Measurements from ENCODE around the gene CZIB.
"Not testable (repeated sequence)": the region's sequence is repeated elsewhere in the genome, so short reads cannot be mapped to it uniquely, and the experiment has no call there.

CZIB gene

DNA sequence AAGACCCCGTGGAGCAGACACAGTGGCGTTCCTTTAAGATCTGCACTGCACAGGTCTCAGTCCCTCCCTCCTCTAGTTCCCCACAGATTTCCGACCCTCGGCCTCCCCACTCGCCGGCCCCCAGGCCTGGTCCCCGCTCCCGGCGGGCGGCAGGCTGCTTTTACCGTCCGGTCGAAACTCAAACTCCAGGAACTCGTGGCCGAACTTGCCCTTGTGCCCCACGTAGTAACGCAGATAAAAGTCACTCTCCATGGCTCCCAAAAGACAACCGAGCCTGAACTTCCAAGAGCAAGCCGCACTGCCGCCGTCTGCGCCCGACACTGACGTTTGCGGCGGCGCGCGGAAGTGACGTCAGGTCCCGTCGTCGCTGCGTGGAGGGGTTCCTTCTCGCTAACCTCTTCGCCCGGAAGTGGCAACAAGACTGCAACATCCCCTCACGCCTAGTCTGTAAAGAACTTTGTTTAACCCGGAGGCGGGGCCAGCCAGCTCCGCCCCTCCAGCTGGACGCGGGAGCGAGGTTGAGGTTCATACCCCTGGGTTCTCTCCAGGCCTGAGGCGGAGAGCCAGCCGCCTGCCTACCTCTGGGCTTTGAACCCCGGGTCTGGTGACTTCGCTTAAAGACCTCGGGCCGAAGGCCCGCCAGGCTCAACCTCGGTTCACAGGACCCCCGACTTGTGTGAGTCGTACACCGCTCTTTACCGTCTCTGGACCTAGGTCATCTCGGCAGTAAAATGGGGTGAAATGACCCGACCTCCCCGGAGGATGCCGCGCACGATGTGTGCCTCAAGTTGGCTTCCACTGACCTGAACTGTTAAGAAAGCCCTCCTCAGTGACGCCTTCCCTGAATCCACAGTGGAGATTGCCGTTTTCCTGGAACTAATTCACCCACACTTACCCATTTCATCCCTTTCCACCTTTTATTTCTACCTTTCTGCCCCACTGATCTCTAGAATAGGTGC is 18.0 kb upstream of the CZIB start, which contains the start of gene MAGOH:
Gene MAGOH (minus strand): TSS at position 322 of the 959 bp plus-strand sequence. CDS start 70 bp downstream, at position 252.
- peak; percentile 96 for DNase-seq

DNA sequence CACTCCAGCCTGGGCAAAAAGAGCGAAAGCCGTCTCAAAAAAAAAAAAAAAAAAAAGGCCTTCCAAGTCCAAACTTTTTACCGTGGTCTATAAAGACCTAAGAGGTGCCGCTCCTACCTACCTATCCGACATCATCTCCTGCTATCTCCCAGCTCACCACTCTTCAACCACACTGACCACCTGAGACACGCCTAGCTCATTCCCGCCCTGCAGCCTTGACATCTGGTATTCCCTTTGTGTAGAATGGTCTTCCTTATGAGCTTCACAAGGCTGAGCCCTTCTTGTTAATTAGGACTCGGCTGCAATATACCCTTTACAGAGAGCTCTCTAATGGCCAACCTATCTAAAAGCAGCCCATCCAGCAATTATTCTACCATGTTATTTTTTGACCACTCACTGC is 17.2 kb upstream of the CZIB start:
- DNase-seq, result no peak

- no peak for DNase-seq
Measured at GRCh38 chr1:53220962-53221286, 490 bp upstream of the CZIB start.

DNA sequence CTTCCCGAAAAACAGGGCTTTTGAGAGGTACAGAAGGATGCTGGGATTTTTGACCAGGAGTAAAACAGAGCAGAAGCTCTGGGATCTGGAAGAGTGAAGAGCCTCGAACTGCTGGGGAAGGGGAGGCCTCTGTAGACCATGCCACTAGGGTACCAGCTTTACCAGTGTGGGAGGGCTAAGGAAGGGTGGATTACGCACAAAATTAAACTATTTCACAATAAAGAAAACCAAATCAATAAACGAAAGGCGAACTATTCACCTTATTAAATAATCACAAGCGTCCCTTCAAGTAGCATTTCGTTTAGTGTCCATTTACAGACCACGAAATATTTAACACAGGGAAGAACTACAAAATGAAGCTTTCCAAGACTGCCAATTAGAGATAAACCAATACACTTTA is 723 bp downstream of the CZIB start:
- DNase-seq, result no peak

- DNase-seq, result no peak
Measured at GRCh38 chr1:53218201-53218600, 2.2 kb downstream of the CZIB start.

- no peak for DNase-seq
Measured at GRCh38 chr1:53214376-53214940, 6.0 kb downstream of the CZIB start.

DNA sequence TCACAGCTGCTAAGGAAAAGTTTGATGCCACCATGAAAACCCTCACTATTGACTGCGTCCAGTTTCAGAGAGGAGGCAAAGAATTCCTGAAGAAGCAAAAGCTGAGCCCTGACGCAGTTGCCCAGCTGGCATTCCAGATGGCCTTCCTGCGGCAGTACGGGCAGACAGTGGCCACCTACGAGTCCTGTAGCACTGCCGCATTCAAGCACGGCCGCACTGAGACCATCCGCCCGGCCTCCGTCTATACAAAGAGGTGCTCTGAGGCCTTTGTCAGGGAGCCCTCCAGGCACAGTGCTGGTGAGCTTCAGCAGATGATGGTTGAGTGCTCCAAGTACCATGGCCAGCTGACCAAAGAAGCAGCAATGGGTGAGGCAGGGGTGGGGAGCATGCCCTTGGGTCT is 9.5 kb downstream of the CZIB start:
- no peak for DNase-seq

GRCh38 chr1:53210352-53210751 is 10.1 kb downstream of the CZIB start:
- no peak for DNase-seq

- DNase-seq, result no peak
Measured at GRCh38 chr1:53207726-53208125, 12.7 kb downstream of the CZIB start.

- DNase-seq, result no peak
Measured at GRCh38 chr1:53206735-53207379, 13.6 kb downstream of the CZIB start.

DNA sequence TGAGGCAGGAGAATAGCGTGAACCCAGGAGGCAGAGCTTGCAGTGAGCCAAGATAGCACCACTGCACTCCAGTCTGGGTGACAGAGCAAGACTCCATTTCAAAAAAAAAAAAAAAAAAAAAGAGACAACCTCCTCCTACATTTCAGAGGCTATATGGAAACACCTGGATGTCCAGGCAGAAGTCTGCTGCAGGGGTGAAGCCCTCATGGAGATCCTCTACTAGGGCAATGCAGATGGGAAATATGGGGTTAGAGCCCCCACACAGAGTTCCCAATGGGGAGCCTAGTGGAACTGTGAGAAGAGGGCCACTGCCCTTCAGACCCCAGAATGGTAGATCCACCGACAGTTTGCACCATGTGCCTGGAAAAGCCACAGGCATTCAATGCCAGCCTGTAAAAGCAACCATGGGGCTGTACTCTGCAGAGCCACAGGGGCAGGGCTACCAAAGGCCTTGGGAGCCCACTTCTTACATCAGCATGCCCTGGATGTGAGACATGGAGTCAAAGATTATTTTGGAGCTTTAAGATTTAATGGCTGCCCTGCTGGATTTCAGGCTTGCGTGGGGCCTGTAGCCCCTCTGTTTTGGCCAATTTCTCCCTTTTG is 14.2 kb downstream of the CZIB start:
- DNase-seq, result not testable (repeated sequence)

GRCh38 chr1:53205496-53205895 is 14.9 kb downstream of the CZIB start:
- DNase-seq, result not testable (repeated sequence)

GRCh38 chr1:53203466-53203865 is 17.0 kb downstream of the CZIB start:
- no peak for DNase-seq

DNA sequence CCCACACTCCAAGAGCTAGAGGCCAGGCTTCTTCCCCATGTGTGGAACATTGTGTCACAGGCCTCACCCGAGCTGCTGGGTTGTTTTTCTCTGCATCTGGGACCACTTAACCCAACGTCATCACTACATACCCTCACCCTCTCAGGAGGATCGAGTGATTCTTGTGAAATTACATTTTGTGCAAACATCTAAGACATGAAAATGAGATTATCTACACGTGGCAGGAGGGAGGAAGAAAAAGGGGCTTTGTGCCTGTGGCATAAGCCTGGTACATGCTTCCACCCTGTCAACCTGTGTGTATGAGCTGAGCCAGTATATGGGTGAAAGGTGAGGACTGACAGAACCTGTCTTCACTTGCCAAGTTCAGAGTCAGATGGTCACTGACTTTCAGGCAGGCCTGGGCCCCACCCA is 22.2 kb downstream of the CZIB start:
- DNase-seq, result no peak

DNA sequence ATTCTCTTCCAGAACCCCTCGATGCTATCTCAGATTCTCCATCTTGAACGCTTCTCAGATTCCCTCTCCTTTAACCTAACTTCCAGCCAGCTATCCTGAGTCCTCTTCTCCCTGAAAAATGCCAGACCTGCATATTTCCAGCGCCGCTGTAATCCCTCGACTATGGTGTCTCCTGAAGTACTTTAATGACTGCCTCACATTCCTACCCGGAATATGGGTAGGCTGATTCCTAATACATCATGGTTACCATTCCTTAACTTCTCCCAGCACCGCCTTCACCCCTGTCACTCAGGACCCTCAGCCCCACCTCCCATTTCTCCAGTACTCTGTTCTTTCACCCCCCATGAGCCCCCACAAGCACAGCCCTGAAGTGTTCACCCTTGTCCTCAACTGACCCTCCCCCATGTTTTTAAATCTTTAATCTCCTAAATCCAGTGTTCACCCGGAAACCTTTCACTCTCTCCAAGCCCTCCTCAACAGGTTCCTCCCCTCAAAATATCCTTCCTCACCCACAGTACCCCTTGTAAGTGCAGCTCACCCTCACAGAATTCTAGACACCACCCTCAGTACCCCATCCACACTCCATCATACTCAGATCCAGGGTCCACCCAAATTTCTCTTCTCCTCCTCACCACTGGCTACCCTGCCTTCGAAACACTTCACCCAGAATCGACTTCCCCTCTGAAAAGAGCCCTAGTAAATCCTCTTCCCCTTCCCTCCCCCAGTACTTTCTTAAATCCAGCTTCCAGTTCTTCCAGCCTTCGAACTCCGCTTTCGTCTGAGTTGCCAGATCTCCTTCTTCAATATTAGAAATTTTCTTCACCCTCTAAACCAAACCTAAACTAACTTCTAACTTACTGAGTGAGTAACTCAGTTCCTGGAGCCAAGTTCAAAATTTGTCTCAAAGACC is 22.9 kb downstream of the CZIB start:
- no peak for DNase-seq

DNA sequence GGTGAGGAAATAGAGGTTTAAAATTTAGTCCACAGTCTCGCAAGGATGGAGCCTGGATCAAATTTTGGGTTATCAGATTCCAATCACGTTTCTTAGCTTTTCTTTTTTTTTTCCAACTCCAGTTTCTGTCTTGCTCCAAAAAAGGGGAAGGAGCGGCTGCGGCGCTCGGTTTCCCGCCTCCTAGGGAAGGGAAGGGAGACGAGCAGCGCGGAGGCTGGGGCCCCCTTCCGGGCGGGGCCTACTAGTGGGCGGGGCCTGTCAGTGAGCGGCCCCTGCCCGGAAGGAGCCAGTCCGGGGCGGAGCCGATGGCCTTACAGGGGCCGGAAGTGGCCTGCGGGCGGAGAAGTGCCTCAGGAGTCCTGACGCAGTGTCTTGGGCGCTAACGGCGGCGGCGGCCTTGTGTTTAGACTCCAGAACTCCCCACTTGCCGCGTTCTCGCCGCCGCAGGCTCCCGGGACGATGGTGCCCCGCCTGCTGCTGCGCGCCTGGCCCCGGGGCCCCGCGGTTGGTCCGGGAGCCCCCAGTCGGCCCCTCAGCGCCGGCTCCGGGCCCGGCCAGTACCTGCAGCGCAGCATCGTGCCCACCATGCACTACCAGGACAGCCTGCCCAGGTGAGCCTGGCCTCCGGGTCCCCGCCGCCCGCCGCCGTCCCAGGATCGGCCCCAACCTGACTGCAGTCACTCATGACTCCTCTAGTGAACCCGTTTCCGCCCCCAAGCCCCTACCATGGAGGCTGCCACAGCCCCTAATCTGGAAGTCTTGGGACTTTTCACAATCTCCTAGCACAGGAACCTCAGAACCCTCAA is 23.7 kb downstream of the CZIB start, which contains the start of gene CPT2:
Gene CPT2 (plus strand): TSS at position 340 of the 806 bp plus-strand sequence. CDS start 120 bp downstream, at position 460.
- DNase-seq, result peak; percentile 91

GRCh38 chr1:53196017-53196484 is 24.4 kb downstream of the CZIB start:
- no peak for DNase-seq

DNA sequence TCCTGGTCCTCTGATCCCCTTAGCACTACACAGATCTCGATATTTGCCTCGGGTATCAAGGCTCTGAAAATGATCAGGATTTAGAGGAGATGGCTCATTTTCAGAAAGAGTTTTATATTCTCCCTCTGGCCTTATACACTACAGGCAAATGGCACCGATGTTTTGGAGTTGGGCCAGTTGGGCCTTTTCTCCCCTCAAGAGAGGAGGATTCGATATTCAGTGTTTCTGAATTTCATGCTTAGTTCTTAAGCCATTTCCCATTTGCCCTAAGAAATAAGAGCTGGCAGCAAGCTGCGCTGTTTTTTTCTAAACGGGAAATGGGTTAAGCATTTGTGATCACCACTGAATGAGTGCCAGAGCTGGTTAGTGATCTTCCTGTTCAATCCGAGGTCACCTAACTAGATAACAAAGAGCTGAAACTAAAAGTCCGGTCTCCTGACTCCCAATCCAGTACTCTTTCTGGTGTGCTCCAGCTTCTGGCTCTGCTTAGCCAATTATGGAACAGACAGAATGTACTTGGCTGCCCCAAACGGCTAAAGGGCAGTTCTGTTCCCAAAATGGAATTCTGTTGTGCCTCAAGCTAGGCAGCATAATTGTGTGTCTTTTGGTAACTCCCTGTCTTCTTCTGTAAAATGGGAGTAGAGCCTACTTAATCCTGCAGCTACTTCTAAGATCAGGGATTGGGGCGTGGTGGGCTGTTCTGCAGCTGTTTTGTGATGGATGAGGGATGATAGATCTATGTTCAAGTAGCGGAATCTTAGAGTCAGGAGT is 25.0 kb downstream of the CZIB start:
- DNase-seq, result no peak

DNA sequence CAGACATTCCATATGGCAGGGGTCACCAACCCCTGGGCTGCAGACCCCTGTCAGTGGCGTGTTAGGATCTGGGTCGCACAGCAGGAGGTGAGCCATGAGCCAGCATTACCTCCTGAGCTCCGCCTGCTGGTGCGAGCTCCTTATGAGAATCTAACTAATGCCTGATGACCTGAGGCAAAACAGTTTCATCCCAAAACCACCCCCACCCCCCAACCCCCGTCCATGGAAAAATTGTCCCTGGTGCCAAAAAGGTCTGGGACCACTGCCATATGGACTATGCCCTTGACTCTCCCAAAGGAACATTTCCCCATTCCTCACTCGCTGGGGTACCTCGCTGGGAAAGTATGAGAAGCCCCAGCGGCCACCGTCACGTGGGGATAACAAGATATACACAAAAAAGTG is 30.2 kb downstream of the CZIB start:
- no peak for DNase-seq

DNA sequence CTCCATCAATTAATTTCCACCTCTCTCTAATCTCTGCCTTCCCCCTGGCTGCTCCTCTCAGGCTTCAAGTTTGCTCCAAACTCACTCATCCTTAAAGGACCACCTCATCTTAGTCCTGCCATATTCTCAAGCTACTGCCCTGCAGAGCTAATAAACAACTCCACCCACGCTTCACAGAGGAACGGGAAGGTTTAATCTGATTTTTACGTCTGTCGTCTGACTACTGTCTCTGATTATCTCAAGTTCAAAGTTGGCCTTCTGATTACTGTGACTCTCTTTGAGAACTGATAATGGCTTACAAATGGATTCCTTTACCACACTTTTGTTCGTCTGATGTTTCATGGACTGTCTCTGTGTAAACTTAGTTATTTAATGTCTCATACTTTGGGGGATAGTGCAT is 31.4 kb downstream of the CZIB start:
- no peak for DNase-seq
